ENCODE data around the gene FOXE3.
A peak's percentile ranks its signal among the peaks of the same experiment; 100 is the strongest.

Gene FOXE3

DNA sequence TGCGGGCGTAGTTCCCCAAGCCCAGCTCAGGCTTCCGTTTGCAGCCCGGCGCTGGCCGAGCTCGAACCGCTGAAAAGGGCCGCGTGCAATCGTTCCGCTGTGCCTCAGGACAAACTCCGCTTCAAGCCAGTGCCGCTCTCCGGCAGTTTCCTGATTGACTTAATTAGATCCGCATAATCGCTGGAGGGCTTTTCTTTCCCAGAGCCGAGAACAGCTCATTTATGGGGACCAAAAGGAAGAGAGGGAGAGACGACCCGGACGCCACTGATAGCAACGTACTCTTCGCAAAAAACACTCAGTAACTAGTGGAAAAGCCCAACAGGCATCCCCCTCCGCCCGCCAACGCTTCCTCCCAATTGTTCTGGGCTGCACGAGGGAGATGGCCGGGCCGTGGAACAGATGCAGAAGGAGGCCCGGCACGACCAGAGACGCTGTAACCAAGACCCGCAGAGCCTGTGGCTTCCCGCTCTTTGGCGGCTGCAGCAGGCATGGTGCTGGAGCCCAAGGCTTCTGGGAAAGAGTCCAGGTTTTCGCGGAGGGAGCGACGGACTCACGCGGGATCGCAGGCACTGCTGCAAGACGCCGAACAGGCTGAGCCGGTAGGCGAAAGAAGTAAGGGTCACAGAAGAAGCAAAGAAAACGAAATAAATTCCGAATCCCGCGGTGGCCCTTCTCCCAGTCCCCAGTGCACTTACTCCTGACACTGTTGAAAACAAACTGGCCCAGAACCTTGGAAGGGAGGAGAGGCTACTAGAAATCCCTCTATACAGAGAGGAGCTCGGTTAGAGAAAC, 18.2 kb downstream of the FOXE3 start:
- H3K27ac ChIP-seq, result no peak overlapping the region
- TF ChIP-seq, protein P1, sequence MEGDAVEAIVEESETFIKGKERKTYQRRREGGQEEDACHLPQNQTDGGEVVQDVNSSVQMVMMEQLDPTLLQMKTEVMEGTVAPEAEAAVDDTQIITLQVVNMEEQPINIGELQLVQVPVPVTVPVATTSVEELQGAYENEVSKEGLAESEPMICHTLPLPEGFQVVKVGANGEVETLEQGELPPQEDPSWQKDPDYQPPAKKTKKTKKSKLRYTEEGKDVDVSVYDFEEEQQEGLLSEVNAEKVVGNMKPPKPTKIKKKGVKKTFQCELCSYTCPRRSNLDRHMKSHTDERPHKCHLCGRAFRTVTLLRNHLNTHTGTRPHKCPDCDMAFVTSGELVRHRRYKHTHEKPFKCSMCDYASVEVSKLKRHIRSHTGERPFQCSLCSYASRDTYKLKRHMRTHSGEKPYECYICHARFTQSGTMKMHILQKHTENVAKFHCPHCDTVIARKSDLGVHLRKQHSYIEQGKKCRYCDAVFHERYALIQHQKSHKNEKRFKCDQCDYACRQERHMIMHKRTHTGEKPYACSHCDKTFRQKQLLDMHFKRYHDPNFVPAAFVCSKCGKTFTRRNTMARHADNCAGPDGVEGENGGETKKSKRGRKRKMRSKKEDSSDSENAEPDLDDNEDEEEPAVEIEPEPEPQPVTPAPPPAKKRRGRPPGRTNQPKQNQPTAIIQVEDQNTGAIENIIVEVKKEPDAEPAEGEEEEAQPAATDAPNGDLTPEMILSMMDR (IDR thresholded peaks at IDR 0.05), result no peak
- TF ChIP-seq ZFX (IDR thresholded peaks at IDR 0.05; ENCODE audit: borderline replicate concordance), result no peak

DNA sequence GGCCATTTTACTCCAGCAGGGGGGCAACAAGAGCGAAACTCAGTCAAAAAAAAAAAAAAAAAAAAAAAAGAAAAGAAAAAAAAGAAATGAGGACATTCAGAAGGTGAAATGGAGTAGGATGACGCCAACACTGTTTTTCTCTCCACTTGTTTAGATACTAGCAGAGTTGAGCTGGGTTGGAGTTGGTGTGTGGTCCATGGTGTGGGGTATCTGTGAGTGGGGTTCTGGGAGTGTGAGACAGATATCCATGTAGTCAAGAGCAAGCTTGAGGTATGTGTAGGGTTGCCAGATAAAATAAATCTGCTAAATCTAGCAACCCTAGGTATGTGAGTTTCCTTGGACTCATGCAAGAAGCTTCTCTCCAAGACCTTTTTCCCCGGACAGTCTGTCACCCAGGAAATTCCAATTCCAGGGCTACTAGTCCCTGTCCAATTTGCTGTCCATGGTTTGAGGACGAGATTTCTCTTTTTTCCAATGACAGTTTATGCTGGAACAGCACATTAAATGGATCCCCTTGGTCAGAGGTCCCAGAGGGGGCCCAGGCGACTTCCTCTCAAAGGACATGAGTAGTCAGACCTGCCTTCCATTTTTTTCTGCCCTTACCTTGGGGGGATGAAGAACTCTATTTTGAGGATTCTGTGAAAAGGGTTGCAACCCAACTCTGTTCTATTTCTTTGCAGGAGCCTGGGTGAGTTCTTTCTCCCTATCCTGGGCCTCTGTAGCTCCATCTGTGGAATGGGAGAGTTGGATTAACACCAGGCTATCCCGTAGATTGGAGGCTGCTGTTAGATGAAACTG, 19.6 kb downstream of the FOXE3 start:
- TF ChIP-seq, protein P1 (IDR thresholded peaks at IDR 0.05), result no peak
- TF ChIP-seq ZFX (IDR thresholded peaks at IDR 0.05; ENCODE audit: borderline replicate concordance), result no peak
- no peak overlapping the region for H3K27ac ChIP-seq

DNA sequence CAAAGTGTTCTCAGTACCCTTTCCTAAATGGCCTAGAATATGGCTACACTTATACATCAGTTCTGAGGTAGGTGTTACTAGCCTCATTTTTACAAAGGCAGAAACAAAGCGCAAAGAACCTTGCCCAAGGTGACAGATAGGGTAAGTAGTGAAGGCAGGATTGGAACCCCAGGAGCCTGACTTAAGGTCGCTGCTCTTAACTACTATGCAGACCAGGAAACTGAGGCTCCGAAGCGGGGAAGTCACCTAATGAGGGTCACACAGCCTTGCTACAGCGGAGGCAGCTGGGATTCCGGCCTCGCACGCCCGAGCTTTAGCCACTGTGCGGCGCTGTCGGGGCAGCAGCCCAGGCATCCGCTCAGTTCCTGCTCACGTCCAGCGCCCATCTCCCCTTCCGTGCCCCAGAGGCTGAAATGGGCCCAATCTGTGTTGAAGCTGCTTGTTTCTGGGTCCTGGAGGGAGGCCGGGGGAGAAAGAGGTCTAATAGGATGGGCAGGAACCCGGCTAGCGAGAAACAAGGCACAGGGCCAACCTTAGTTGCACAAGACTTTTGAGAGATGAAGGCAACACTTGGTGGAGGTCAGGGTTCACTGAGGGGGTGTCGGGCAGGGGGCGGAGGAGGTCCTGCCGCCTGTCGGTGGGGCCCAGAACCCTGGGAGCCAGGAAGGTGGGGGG, 20.4 kb downstream of the FOXE3 start:
- H3K27ac ChIP-seq, result peak overlapping the region; percentile 50; the same call in 1 of the 2 replicates
- TF ChIP-seq, protein P1 (IDR thresholded peaks at IDR 0.05), result peak; percentile 98
- TF ChIP-seq ZFX (IDR thresholded peaks at IDR 0.05; ENCODE audit: borderline replicate concordance), result no peak

DNA sequence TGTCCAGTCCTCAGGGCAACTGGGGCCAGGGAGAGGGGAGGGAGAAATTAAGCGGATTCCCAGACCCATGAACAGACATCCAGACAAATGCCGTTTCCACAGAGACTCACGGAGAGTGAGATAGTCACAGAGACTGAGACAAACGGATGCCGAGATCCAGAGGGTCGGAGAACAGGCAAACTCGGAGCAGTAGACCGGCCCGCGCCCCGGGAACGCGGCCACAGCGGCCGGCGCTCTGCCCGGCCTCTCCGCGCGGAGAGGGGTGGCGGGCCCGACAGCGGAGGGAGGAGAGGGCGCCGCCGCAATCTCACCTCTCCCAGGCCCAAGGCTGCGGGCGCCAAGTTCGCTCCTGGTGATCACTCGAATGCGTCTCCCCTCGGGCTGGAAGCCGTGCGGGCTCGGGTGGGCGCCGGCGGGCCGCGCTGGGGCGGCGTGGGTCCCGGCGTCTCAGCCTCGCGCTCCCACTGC, 20.9 kb downstream of the FOXE3 start:
- no peak for TF ChIP-seq ZFX (IDR thresholded peaks at IDR 0.05; ENCODE audit: borderline replicate concordance)
- TF ChIP-seq, protein P1 (IDR thresholded peaks at IDR 0.05), result no peak
- H3K27ac ChIP-seq, result peak overlapping the region; percentile 50

DNA sequence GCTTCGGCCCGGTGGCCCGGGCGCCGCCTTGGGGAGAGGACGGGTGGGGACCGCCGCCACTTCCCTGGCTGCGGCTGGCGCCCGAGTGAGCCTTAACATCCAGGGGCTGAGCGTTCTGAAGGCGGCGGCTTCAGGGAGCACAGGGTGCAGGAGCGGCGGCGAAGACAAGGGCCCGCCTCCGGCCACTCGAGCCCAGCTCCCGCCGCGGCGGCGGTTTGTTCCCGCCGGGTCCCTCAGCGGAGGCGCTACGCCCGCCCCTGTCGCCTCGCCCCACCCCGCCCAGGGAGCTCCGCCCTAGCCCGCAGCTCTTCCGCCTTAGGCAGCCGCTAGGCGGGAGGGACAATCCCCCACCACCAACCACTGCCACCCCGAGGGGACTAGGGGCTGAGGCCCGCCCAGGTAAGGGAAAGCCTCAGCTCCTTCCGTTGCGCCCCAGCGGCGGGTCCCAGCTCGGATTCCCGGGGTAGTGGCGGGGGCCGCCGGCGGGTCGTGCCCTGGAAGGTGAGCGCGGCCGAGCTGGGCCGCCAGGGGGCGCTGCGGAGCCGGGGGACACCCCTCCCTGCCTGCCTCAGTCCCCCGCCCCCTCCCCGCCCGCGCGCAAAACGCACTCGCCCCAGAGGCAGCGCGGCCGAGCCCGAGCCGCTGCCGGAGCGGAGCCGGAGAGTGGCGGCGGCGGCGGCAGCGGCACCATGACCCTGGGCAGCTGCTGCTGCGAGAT, 21.5 kb downstream of the FOXE3 start, which contains the start of gene FOXD2:
Gene FOXD2 (plus strand): TSS at position 598 of the 718 bp plus-strand sequence. CDS start 92 bp downstream, at position 690.
- TF ChIP-seq, protein P1 (IDR thresholded peaks at IDR 0.05), result peak; percentile 97
- no peak for TF ChIP-seq ZFX (IDR thresholded peaks at IDR 0.05; ENCODE audit: borderline replicate concordance)
- H3K27ac ChIP-seq, result peak within 1 kb of the TSS; percentile 50

GRCh38 chr1:47438165-47439016, 22.3 kb downstream of the FOXE3 start:
- H3K27ac ChIP-seq, result peak overlapping the region; percentile 50; the same call in 1 of the 2 replicates
- TF ChIP-seq, protein P1 (IDR thresholded peaks at IDR 0.05), result peak; percentile 36; the same call in 1 of the 2 replicates
- TF ChIP-seq ZFX (IDR thresholded peaks at IDR 0.05; ENCODE audit: borderline replicate concordance), result no peak
